ENCODE measurements around the gene KRT82.

KRT82 gene

GRCh38 chr12:52380271-52380694, 25.9 kb downstream of the KRT82 start:
- no peak for DNase-seq

- no peak for DNase-seq
Measured at GRCh38 chr12:52379536-52379935, 26.6 kb downstream of the KRT82 start.

- DNase-seq = no peak
Measured at GRCh38 chr12:52378091-52378490, 28.0 kb downstream of the KRT82 start.

- DNase-seq = no peak
Measured at GRCh38 chr12:52377266-52377665, 28.9 kb downstream of the KRT82 start.

- DNase-seq = peak; percentile 47
Measured at GRCh38 chr12:52372216-52373154, 33.6 kb downstream of the KRT82 start.

- DNase-seq = no peak
Measured at GRCh38 chr12:52371716-52372115, 34.4 kb downstream of the KRT82 start.

GRCh38 chr12:52370926-52371608, 35.1 kb downstream of the KRT82 start:
- DNase-seq = no peak

- no peak for DNase-seq
Measured at GRCh38 chr12:52369809-52370208, 36.3 kb downstream of the KRT82 start.

- DNase-seq = no peak
Measured at GRCh38 chr12:52369211-52369610, 36.9 kb downstream of the KRT82 start.

- DNase-seq = no peak
Measured at GRCh38 chr12:52368508-52368907, 37.6 kb downstream of the KRT82 start.

GRCh38 chr12:52367876-52368275, 38.3 kb downstream of the KRT82 start:
- no peak for DNase-seq

- no peak for DNase-seq
Measured at GRCh38 chr12:52366738-52367485, 39.2 kb downstream of the KRT82 start, which contains the start of gene KRT85. TSS of gene KRT85 (minus strand) at chr12:52367481. CDS start at chr12:52367405, 76 bp downstream.

GRCh38 chr12:52364901-52365489, 41.1 kb downstream of the KRT82 start:
- DNase-seq = peak; percentile 18

- no peak for DNase-seq
Measured at GRCh38 chr12:52364061-52364460, 42.1 kb downstream of the KRT82 start.

GRCh38 chr12:52363111-52363679, 42.9 kb downstream of the KRT82 start:
- no peak for DNase-seq

- DNase-seq = no peak
Measured at GRCh38 chr12:52362118-52362726, 43.9 kb downstream of the KRT82 start.

- DNase-seq = no peak
Measured at GRCh38 chr12:52361553-52361952, 44.6 kb downstream of the KRT82 start.

- no peak for DNase-seq
Measured at GRCh38 chr12:52360663-52361271, 45.4 kb downstream of the KRT82 start.

GRCh38 chr12:52360106-52360662, 46.0 kb downstream of the KRT82 start:
- no peak for DNase-seq

- DNase-seq = no peak
Measured at GRCh38 chr12:52359621-52360061, 46.5 kb downstream of the KRT82 start.
